ENCODE results near the gene KRT23.

The KRT23 gene

DNA sequence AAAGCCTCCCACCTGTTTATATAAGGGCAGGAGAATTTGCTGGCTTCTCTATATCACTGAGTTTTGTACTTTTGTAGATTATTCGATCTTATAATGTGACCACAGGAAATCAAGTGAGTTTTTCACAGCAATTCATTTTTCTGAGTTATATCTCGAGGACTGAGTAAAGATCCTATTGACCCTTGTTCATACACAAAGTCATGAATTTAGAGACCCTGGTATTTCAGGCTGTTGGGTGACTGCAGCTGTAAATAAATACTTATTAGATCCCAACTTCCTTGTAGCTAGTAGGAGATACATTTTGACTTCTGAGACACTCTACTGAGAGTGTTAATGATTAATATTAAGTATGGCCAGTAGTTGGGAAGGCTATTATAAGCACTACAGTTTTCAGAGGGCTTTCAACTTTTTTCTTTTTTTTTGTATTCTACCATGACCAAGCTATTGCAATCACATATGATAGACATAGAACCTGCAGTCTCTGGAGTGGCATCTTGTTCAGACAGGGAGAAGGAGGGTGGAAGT, 49.2 kb downstream of the KRT23 start:
- in situ Hi-C loops (cut with MboI; ENCODE audit: low sequenced_read_pairs, unreplicated experiment): no loop called here
- TF ChIP-seq, protein P1, sequence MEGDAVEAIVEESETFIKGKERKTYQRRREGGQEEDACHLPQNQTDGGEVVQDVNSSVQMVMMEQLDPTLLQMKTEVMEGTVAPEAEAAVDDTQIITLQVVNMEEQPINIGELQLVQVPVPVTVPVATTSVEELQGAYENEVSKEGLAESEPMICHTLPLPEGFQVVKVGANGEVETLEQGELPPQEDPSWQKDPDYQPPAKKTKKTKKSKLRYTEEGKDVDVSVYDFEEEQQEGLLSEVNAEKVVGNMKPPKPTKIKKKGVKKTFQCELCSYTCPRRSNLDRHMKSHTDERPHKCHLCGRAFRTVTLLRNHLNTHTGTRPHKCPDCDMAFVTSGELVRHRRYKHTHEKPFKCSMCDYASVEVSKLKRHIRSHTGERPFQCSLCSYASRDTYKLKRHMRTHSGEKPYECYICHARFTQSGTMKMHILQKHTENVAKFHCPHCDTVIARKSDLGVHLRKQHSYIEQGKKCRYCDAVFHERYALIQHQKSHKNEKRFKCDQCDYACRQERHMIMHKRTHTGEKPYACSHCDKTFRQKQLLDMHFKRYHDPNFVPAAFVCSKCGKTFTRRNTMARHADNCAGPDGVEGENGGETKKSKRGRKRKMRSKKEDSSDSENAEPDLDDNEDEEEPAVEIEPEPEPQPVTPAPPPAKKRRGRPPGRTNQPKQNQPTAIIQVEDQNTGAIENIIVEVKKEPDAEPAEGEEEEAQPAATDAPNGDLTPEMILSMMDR (IDR thresholded peaks at IDR 0.05; ENCODE audit: borderline replicate concordance, control extremely low read depth, extremely low read depth, insufficient read depth, missing control alignments): no peak
- DNase-seq (ENCODE audit: low spot score): no peak

DNA sequence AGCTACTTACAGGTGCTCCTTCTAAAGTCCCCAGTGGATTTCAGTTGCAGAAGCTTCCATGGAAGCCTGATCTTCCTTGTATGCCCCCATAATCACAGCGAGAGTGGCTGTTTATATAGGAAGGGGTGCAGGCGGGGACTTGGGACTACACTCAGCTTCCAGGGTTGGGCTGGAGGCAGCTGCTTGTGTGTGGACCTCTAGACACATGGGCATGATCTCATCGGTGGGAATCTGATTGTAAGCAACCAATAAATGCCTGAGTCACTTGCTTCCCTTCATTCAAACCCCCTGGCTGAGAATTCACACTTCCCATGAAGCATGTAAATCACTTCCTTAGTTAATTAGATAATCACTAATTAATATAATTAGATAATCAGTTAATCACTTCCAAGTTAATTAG, 51.4 kb downstream of the KRT23 start:
- DNase-seq (ENCODE audit: low spot score): no peak
- TF ChIP-seq, protein P1 (IDR thresholded peaks at IDR 0.05; ENCODE audit: borderline replicate concordance, control extremely low read depth, extremely low read depth, insufficient read depth, missing control alignments): no peak
- in situ Hi-C loops (cut with MboI; ENCODE audit: low sequenced_read_pairs, unreplicated experiment): no loop called here

DNA sequence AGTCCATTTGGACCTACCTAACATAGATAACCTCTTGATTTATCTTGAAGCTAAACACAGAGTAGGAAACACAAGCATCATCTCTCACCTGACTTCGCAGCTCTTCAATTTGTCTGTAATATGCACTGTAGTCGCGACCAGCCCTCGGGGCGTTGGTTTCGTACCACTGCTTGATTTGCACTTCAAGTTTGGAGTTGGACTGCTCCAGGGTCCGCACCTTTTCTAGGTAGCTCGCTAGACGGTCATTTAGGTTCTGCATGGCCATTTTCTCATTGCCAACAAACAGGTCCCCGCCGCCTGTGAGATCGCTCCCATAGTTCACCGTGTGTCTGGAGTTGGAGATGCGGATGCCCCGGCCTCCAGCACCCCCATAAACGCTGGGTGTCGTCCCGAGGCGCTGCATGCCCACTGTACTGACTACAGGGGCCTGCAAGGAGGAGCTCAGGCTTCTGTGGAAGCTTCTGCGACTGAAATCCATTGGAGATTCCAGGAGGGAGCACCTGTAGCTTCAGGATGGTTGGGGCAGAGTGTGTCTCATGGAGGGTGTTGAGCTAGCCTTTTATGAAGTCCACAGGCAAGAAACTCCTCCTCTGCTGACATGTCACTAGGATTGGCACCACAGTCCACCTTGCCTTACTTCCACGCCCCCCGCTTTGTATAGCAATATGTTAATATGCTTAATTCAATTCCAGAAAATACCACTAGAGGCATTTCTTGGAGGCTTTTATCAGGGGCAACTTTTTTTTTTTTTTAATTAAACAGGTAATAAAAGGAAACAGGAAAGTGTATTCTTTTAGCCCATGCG, 52.5 kb downstream of the KRT23 start, which contains the start of gene KRT20:
Gene KRT20, minus strand, starts transcription at position 535 of the 805 bp plus-strand sequence. Its CDS starts 57 bp downstream, at position 478.
- DNase-seq (ENCODE audit: low spot score): no peak
- in situ Hi-C loops (cut with MboI; ENCODE audit: low sequenced_read_pairs, unreplicated experiment): no loop called here

DNA sequence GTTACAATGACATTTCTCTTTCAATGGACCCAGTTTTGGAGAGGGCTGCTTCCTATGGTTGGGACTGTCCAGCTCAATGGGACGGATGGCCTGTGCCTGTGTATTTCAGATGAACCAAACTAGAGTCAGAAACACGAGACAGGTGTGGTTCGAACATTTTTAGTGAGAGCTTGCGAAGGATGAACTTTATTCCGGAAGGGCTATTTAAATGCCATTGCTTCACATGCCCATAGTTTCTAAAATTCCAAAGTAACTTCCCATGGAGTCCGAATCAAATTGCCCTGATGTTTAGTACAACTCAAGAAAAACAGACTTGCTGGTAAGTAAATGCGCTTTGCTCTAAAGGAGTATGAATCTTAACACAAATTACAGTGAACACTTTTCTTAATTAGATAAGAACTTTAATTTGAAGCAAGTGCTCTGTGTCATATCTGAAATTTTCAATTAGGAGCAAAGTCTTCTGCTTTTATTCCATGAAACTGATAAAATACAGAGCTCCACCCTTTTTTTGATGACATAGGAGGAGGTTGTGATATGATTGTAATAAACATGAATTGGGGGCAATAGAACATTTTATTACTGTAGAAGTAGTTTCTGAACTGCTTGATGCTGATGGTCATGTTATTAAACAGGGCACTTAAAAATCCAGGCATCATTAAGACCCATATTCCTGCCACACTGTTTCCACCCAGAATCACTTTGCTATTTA, 53.7 kb downstream of the KRT23 start:
- TF ChIP-seq, protein P1 (IDR thresholded peaks at IDR 0.05; ENCODE audit: borderline replicate concordance, control extremely low read depth, extremely low read depth, insufficient read depth, missing control alignments): no peak
- in situ Hi-C loops (cut with MboI; ENCODE audit: low sequenced_read_pairs, unreplicated experiment): no loop called here
- no peak for DNase-seq (ENCODE audit: low spot score)

More for the DNA sequence above, 52.5 kb downstream of the KRT23 start, which contains the start of gene KRT20:
- TF ChIP-seq, protein P1 (IDR thresholded peaks at IDR 0.05; ENCODE audit: borderline replicate concordance, control extremely low read depth, extremely low read depth, insufficient read depth, missing control alignments): no peak

DNA sequence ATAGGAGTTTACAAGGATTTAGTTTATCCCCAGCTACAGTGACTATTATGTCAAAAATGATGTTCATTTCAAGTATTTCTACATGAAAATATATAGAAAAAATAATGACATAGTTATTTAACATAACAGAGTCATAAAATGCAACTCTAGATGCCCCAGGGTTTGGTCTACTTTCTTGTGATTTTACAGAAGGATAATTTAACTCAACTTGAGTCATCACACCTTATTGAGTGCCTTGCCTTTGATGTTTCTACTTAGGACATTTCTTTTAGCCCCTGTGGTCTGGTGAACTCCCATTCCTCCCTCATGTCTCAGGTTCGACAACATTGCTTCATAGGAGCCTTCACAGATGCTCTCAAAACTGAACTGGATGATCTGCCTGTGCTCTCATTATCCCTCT, 54.4 kb downstream of the KRT23 start:
- no peak for DNase-seq (ENCODE audit: low spot score)
- in situ Hi-C loops (cut with MboI; ENCODE audit: low sequenced_read_pairs, unreplicated experiment): no loop called here
- TF ChIP-seq, protein P1 (IDR thresholded peaks at IDR 0.05; ENCODE audit: borderline replicate concordance, control extremely low read depth, extremely low read depth, insufficient read depth, missing control alignments): no peak

DNA sequence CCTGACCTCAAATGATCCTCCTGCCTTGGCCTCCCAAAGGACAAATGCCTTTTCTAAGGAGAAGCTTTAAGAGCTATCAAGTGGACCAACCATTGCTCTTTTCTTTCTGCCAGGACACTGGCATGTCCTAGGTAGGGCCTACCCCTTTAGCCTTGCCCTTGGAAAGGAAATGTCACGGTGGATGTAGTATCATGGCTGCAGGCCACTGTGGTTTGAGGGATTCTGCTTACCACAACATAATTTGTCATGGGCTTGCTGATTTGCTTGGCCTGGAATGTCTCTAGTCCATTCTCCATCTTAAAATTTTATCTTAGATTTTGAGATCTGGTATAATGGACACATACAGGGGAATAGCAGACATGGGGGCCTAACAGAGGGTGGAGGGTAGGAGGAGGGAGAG, 58.4 kb downstream of the KRT23 start:
- in situ Hi-C loops (cut with MboI; ENCODE audit: low sequenced_read_pairs, unreplicated experiment): no loop called here
- TF ChIP-seq, protein P1 (IDR thresholded peaks at IDR 0.05; ENCODE audit: borderline replicate concordance, control extremely low read depth, extremely low read depth, insufficient read depth, missing control alignments): no peak
- DNase-seq (ENCODE audit: low spot score): no peak

Measured in GM13976 (cell line).